ENCODE measurements around the gene TIMP4. TPM values are rescaled to one million over a fixed set of nuclear protein-coding genes. Genes with fewer than 3 reads are reported as not detected.

Gene TIMP4
- total and polyA plus RNA-seq, 5 donors from 2014 or later = not detected

- DNase-seq (peak in 1 of 3 donors; percentile 20), ATAC-seq (ENCODE audit: low read depth in 2 of 2) (no peak)
- no peak overlapping the region for H3K4me3 ChIP-seq (ENCODE audit: low read depth, low read length)
- no peaks in the 10 kb centered on the region for H3K27me3 Mint-ChIP-seq
- H3K4me1 Mint-ChIP-seq = peaks cover 2 to 10% (median 6%) of the 10 kb centered on the region in 4 donors
- no peaks in the 10 kb centered on the region for H3K9me3 Mint-ChIP-seq
- no peak overlapping the region for H3K27ac ChIP-seq (ENCODE audit: insufficient read depth, low read length, poor library complexity, severe bottlenecking)
- H3K27me3 ChIP-seq (ENCODE audit: control insufficient read depth, insufficient read depth, low read length) = no peaks in the 10 kb centered on the region
- no peaks in the 10 kb centered on the region for H3K36me3 ChIP-seq (ENCODE audit: control insufficient read depth, insufficient read depth, low read length)
- no peak overlapping the region for H3K4me3 Mint-ChIP-seq
- no peaks in the 10 kb centered on the region for H3K4me1 ChIP-seq (ENCODE audit: control insufficient read depth, insufficient read depth, low read length, poor library complexity, severe bottlenecking)
- no peaks in the 10 kb centered on the region for H3K9me3 ChIP-seq (ENCODE audit: control insufficient read depth in 2 of 2, low read length in 2 of 2)
- no peaks in the 10 kb centered on the region for H3K36me3 Mint-ChIP-seq
- no peak overlapping the region for H3K27ac Mint-ChIP-seq
Measured at GRCh38 chr3:12194209-12194608, 35.5 kb upstream of the TIMP4 start.

DNA sequence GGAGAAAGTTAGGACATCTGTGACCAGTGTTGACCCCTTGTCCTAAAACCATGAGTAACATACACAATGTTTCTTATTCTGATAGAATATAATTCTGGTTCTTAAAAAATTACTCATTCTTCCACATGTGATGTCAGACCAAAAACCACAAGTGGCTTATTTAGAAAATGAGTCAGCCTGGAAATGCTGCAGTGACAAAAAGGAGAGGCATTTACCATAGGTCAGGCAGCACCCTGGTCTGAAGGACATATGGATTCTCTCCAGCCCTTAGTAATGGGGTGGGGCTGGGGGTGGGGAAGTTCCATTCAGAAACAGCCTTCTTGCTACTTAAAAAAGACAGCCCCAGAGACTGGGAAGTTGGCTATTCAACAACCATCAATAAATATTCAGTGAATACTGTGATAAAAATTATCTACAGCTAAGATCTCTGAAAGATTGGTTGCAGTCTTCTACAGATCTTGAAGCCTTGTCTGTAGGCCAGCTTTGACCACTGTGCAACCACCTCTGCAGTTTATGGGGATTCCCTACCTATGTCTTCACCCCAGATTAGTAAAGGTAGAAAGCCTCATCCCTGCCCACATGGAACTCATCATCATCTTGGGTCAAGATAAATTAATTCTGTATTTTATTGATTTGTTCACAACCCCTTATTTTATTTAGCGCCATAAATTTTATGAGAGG lies 34.9 kb upstream of the TIMP4 start:
- ATAC-seq (ENCODE audit: low read depth in 2 of 2) (peak; percentile 47 to 59), DNase-seq (peak in 1 of 3 donors; percentile 34)
- Histone ChIP-seq H3K9me3 (ENCODE audit: control insufficient read depth in 2 of 2, low read length in 2 of 2) (no peaks in the 10 kb centered on the region), H3K4me1 (ENCODE audit: control insufficient read depth, insufficient read depth, low read length, poor library complexity, severe bottlenecking) (no peaks in the 10 kb centered on the region), H3K27ac (ENCODE audit: insufficient read depth, low read length, poor library complexity, severe bottlenecking) (no peak overlapping the region), H3K27me3 (ENCODE audit: control insufficient read depth, insufficient read depth, low read length) (no peaks in the 10 kb centered on the region), H3K36me3 (ENCODE audit: control insufficient read depth, insufficient read depth, low read length) (no peaks in the 10 kb centered on the region), H3K4me3 (ENCODE audit: low read depth, low read length) (no peak overlapping the region)
- no peaks in the 10 kb centered on the region for H3K36me3 Mint-ChIP-seq
- H3K4me3 Mint-ChIP-seq = no peak overlapping the region
- H3K9me3 Mint-ChIP-seq = no peaks in the 10 kb centered on the region
- peaks cover 4 to 8% (median 6%) of the 10 kb centered on the region in 4 donors for H3K4me1 Mint-ChIP-seq
- H3K27me3 Mint-ChIP-seq = no peaks in the 10 kb centered on the region
- H3K27ac Mint-ChIP-seq = no peak overlapping the region

DNA sequence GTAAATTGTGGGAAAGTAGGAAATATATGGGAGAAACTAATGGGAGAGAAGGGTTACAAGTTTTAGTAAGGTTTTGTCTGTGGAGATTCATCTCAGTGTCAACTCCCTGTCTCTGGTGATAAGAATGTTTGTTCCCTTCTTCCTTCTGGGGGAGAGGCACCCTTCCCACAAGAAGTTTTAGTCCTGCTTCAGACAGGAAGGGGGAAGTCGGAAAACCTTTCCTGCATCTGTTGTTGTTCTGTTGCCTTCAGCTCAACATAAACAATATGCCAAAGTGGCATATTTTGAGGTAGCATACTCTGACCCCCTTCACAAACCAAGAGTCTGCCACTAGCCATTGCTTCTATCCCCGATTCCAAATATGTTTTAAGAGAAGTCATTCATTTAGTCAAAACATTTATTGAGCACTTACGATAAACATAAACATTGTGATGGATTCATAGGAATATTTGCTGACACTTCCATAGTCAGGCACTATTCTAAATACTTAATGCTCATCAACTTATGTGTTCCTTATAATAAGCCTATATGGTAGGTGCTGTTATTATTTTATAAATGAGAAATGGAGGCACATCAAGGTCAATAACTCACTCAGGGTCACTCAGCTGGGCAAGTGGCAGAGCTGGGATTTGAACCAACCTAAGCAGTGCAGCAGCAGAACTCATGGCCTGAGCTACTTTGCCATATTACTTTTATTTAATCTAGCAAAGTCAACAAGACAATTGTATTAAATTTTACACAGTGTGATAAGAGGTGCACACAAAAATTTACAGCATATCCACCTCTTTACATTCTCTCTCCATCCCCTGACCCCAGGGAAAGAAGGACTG lies 34.2 kb upstream of the TIMP4 start:
- Mint-ChIP-seq H3K36me3 (no peaks in the 10 kb centered on the region), H3K4me3 (no peak overlapping the region), H3K4me1 (peaks cover 4 to 8% (median 6%) of the 10 kb centered on the region in 4 donors), H3K27me3 (no peaks in the 10 kb centered on the region), H3K27ac (no peak overlapping the region), H3K9me3 (no peaks in the 10 kb centered on the region)
- Histone ChIP-seq H3K36me3 (ENCODE audit: control insufficient read depth, insufficient read depth, low read length) (no peaks in the 10 kb centered on the region), H3K27me3 (ENCODE audit: control insufficient read depth, insufficient read depth, low read length) (no peaks in the 10 kb centered on the region), H3K27ac (ENCODE audit: insufficient read depth, low read length, poor library complexity, severe bottlenecking) (no peak overlapping the region), H3K4me1 (ENCODE audit: control insufficient read depth, insufficient read depth, low read length, poor library complexity, severe bottlenecking) (no peaks in the 10 kb centered on the region), H3K9me3 (ENCODE audit: control insufficient read depth in 2 of 2, low read length in 2 of 2) (no peaks in the 10 kb centered on the region), H3K4me3 (ENCODE audit: low read depth, low read length) (no peak overlapping the region)
- DNase-seq (no peak), ATAC-seq (ENCODE audit: low read depth in 2 of 2) (no peak)

GRCh38 chr3:12192173-12192572 lies 33.5 kb upstream of the TIMP4 start:
- no peaks in the 10 kb centered on the region for H3K4me1 ChIP-seq (ENCODE audit: control insufficient read depth, insufficient read depth, low read length, poor library complexity, severe bottlenecking)
- Mint-ChIP-seq H3K27ac (no peak overlapping the region), H3K4me1 (peaks cover 6 to 13% (median 8%) of the 10 kb centered on the region in 4 donors), H3K9me3 (no peaks in the 10 kb centered on the region), H3K4me3 (no peak overlapping the region), H3K36me3 (no peaks in the 10 kb centered on the region), H3K27me3 (no peaks in the 10 kb centered on the region)
- no peaks in the 10 kb centered on the region for H3K27me3 ChIP-seq (ENCODE audit: control insufficient read depth, insufficient read depth, low read length)
- H3K27ac ChIP-seq (ENCODE audit: insufficient read depth, low read length, poor library complexity, severe bottlenecking) = no peak overlapping the region
- H3K36me3 ChIP-seq (ENCODE audit: control insufficient read depth, insufficient read depth, low read length) = no peaks in the 10 kb centered on the region
- H3K4me3 ChIP-seq (ENCODE audit: low read depth, low read length) = no peak overlapping the region
- DNase-seq = no peak
- no peaks in the 10 kb centered on the region for H3K9me3 ChIP-seq (ENCODE audit: control insufficient read depth in 2 of 2, low read length in 2 of 2)
- no peak for ATAC-seq (ENCODE audit: low read depth in 2 of 2)

DNA sequence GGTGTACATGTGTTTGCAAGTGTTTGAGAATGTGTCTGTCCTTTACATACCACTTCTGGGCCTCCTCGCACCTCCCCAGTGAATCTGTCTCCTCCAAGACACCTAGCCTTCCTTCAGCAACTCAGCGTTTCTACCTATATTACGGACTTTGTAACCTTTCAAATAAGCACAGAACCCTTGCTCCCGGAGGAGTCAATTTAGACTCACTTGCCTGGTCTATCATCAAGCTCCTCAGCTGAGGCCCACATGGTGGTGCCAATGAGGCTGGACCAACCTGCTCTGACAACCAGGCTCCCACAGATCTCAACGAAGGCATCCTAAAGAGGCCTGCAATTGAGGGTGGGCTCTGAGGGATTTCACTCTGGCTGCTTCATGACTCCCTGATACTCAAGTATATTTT lies 32.8 kb upstream of the TIMP4 start:
- Histone ChIP-seq H3K36me3 (ENCODE audit: control insufficient read depth, insufficient read depth, low read length) (no peaks in the 10 kb centered on the region), H3K27me3 (ENCODE audit: control insufficient read depth, insufficient read depth, low read length) (no peaks in the 10 kb centered on the region), H3K4me1 (ENCODE audit: control insufficient read depth, insufficient read depth, low read length, poor library complexity, severe bottlenecking) (no peaks in the 10 kb centered on the region), H3K9me3 (ENCODE audit: control insufficient read depth in 2 of 2, low read length in 2 of 2) (no peaks in the 10 kb centered on the region), H3K27ac (ENCODE audit: insufficient read depth, low read length, poor library complexity, severe bottlenecking) (no peak overlapping the region), H3K4me3 (ENCODE audit: low read depth, low read length) (no peak overlapping the region)
- DNase-seq = no peak
- H3K4me1 Mint-ChIP-seq = peaks cover 6 to 13% (median 8%) of the 10 kb centered on the region in 4 donors
- no peak overlapping the region for H3K4me3 Mint-ChIP-seq
- H3K9me3 Mint-ChIP-seq = no peaks in the 10 kb centered on the region
- no peaks in the 10 kb centered on the region for H3K36me3 Mint-ChIP-seq
- no peak overlapping the region for H3K27ac Mint-ChIP-seq
- H3K27me3 Mint-ChIP-seq = no peaks in the 10 kb centered on the region
- ATAC-seq (ENCODE audit: low read depth in 2 of 2) = no peak

- Histone ChIP-seq H3K4me1 (ENCODE audit: control insufficient read depth, insufficient read depth, low read length, poor library complexity, severe bottlenecking) (no peaks in the 10 kb centered on the region), H3K36me3 (ENCODE audit: control insufficient read depth, insufficient read depth, low read length) (no peaks in the 10 kb centered on the region), H3K9me3 (ENCODE audit: control insufficient read depth in 2 of 2, low read length in 2 of 2) (no peaks in the 10 kb centered on the region), H3K27ac (ENCODE audit: insufficient read depth, low read length, poor library complexity, severe bottlenecking) (no peak overlapping the region), H3K27me3 (ENCODE audit: control insufficient read depth, insufficient read depth, low read length) (no peaks in the 10 kb centered on the region), H3K4me3 (ENCODE audit: low read depth, low read length) (no peak overlapping the region)
- Mint-ChIP-seq H3K9me3 (no peaks in the 10 kb centered on the region), H3K27me3 (no peaks in the 10 kb centered on the region), H3K4me3 (no peak overlapping the region), H3K27ac (no peak overlapping the region), H3K4me1 (peaks cover 6 to 13% (median 8%) of the 10 kb centered on the region in 4 donors), H3K36me3 (no peaks in the 10 kb centered on the region)
- no peak for DNase-seq
- ATAC-seq (ENCODE audit: low read depth in 2 of 2) = no peak
Measured at GRCh38 chr3:12190832-12191231, 32.1 kb upstream of the TIMP4 start.

DNA sequence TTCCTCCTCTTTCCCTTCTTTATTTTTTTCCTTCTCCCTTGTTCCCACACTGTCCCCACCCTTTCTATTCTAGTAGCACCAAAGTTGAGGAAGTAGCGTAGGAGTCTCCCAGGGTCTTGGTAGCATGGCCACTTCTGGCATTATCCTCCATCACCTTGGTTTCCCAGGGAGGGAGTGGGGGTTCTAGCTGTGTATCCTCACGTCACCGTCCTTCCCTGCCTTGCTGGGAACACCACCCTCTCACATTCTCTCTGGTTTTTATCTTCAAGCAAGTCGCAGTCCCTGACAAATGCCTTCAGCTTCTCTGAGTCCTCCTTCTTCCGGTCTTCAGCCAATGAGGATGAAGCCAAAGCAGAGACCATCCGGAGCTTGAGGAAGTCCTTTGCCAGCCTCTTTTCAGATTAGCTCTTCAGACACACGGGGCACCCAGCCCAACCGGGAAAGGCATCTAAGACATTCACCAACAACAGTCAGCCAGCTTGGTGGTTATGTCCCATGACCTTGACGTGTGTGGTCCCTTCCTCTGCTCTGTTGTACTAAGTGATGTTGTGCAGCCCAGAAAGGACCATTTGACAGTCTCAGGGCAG lies 31.6 kb upstream of the TIMP4 start:
- Mint-ChIP-seq H3K27ac (no peak overlapping the region), H3K4me1 (peaks cover 6 to 13% (median 8%) of the 10 kb centered on the region in 4 donors), H3K4me3 (no peak overlapping the region)

More for the DNA sequence above, 31.6 kb upstream of the TIMP4 start:
- ATAC-seq (ENCODE audit: low read depth in 2 of 2) (no peak), DNase-seq (no peak)
- Histone ChIP-seq H3K27me3 (ENCODE audit: control insufficient read depth, insufficient read depth, low read length) (no peaks in the 10 kb centered on the region), H3K4me3 (ENCODE audit: low read depth, low read length) (no peak overlapping the region), H3K36me3 (ENCODE audit: control insufficient read depth, insufficient read depth, low read length) (no peaks in the 10 kb centered on the region), H3K4me1 (ENCODE audit: control insufficient read depth, insufficient read depth, low read length, poor library complexity, severe bottlenecking) (no peaks in the 10 kb centered on the region), H3K27ac (ENCODE audit: insufficient read depth, low read length, poor library complexity, severe bottlenecking) (no peak overlapping the region), H3K9me3 (ENCODE audit: control insufficient read depth in 2 of 2, low read length in 2 of 2) (no peaks in the 10 kb centered on the region)
- Mint-ChIP-seq H3K9me3 (no peaks in the 10 kb centered on the region), H3K27me3 (no peaks in the 10 kb centered on the region), H3K36me3 (no peaks in the 10 kb centered on the region)
